Ascending aorta (tissue), 2 donors: ENCODE results near the gene BMPER. TPM values are rescaled to one million over a fixed set of nuclear protein-coding genes. Genes with fewer than 3 reads are reported as not detected.

Experiments used
- DNase-seq, 2 donors: peaks; one replicate each; pipeline ENCODE4 v3.0.0-alpha.2; 2019; ENCODE audit warnings: low spot score in 2 of 2
- H3K27ac ChIP-seq, 2 donors: fragments of 200-600 bp; sonication (generic); one replicate each; pipeline ENCODE4 v1.5.1; 2016 to 2017; ENCODE audit warnings: mild to moderate bottlenecking in 1 of 2
- H3K27me3 ChIP-seq: fragments of 200-600 bp; sonication (generic); one replicate; pipeline ENCODE4 v1.5.1; 2017
- H3K36me3 ChIP-seq, 2 donors: fragments of 200-600 bp; sonication (generic); one replicate each; pipeline ENCODE4 v1.5.1; 2016
- H3K4me1 ChIP-seq, 2 donors: fragments of 200-600 bp; sonication (generic); one replicate each; pipeline ENCODE4 v1.5.1; 2016 to 2017; ENCODE audit warnings: mild to moderate bottlenecking in 1 of 2
- H3K4me3 ChIP-seq, 2 donors: fragments of 200-600 bp; sonication (generic); one replicate each; pipeline ENCODE4 v1.5.1; 2016 to 2017; ENCODE audit warnings: mild to moderate bottlenecking in 1 of 2
- H3K9me3 ChIP-seq, 2 donors: fragments of 200-600 bp; sonication (generic); one replicate each; pipeline ENCODE4 v1.5.1; 2016
- CTCF ChIP-seq, 3 experiments: fragments of 200-600 bp in 2 of 3; fragments of 450-650 bp in 1 of 3; sonication (generic) in 2 of 3; IDR thresholded peaks; one replicate each; pipeline ENCODE4 v1.5.1; 2016 to 2019; ENCODE audit warnings: antibody characterized with exemption in 3 of 3, mild to moderate bottlenecking in 1 of 3, moderate library complexity in 1 of 3
- intact Hi-C: fragments of 100-400 bp; cut with DNase I; formaldehyde crosslinking; loops from one replicate; pipeline ENCODE4 v1.15.1; 2023
- total RNA-seq: library from RNA; depleted of rRNA; stranded (reverse); fragments of >200 nt; gene quantifications from one replicate; pipeline ENCODE4 v1.1.0, GENCODE V29; 2016

The BMPER gene
- total RNA-seq, 1 donor from 2014 or later = not detected

DNA sequence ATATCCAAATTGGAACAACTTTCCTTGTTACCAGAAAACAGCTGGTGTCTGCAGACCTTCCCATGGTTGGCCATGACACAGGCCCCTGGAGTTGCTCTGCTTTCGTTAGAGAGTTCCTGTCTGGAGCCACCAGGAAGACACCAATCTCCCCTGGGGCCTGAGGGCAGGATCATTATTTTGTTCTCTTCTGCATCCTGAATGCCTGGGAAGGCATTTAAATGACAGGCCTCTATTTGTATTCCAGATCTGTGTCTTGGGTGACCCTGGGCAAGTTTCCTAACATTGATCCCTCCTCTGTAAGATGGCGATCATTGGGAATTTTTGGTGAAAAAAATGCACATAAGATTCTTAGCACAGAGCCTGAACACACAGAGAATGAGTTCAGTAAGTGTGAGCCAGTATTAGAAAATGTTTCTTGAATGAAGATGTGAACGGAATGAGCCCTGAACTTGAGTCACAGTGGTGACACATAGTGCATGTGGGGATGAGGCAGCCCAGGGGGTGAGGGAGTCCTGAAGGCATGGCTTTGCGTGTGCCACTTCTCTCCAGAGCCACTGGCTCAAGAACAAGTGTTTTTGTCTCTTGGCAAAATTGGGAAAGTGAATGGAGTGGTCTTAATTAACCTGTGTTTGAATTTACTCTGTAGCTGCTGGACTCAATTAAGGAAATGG lies 28.4 kb downstream of the BMPER start:
- H3K27me3 ChIP-seq = no peaks in the 10 kb centered on the region
- H3K9me3 ChIP-seq = no peaks in the 10 kb centered on the region
- no peaks in the 10 kb centered on the region for H3K36me3 ChIP-seq
- no peak for TF ChIP-seq CTCF (IDR thresholded peaks at IDR 0.05)
- no peak overlapping the region for H3K4me3 ChIP-seq
- no peaks in the 10 kb centered on the region for H3K4me1 ChIP-seq
- DNase-seq = no peak
- no peak overlapping the region for H3K27ac ChIP-seq
- intact Hi-C loops = loop anchor here (2.0 kb wide), 2 partner anchors 39 to 691 kb away; no protein-coding TSS in a partner anchor

DNA sequence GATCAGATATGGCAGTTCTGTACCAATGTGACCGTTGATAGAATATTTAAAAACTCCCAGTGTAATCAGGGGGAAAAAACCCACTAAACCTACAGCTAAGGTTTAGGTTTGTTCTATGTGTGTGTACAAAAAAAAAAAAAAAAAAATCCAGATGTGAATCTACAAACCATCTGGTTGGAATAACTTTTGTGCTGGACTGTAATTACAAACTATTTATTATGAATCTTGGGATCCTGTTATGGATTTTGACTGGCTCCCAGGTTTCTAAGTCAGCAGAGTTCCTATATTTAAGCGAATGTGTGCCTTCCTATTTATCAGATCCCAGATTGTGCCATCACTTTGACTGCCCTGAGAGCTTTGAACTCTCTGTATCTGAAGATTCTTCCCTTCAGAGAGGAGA lies 29.1 kb downstream of the BMPER start:
- intact Hi-C loops = no loop called here
- no peak for DNase-seq
- TF ChIP-seq CTCF (IDR thresholded peaks at IDR 0.05) = no peak

GRCh38 chr7:33936503-33936902 lies 31.2 kb downstream of the BMPER start:
- H3K27ac ChIP-seq = no peak overlapping the region
- H3K4me1 ChIP-seq = no peaks in the 10 kb centered on the region
- H3K27me3 ChIP-seq = no peaks in the 10 kb centered on the region
- no peak overlapping the region for H3K4me3 ChIP-seq
- TF ChIP-seq CTCF (IDR thresholded peaks at IDR 0.05) = no peak
- intact Hi-C loops = no loop called here
- H3K36me3 ChIP-seq = no peaks in the 10 kb centered on the region
- no peak for DNase-seq
- no peaks in the 10 kb centered on the region for H3K9me3 ChIP-seq

More for the DNA sequence above, 29.1 kb downstream of the BMPER start:
- H3K9me3 ChIP-seq = no peaks in the 10 kb centered on the region
- no peaks in the 10 kb centered on the region for H3K36me3 ChIP-seq
- no peak overlapping the region for H3K27ac ChIP-seq
- H3K4me1 ChIP-seq = no peaks in the 10 kb centered on the region
- no peaks in the 10 kb centered on the region for H3K27me3 ChIP-seq
- no peak overlapping the region for H3K4me3 ChIP-seq

DNA sequence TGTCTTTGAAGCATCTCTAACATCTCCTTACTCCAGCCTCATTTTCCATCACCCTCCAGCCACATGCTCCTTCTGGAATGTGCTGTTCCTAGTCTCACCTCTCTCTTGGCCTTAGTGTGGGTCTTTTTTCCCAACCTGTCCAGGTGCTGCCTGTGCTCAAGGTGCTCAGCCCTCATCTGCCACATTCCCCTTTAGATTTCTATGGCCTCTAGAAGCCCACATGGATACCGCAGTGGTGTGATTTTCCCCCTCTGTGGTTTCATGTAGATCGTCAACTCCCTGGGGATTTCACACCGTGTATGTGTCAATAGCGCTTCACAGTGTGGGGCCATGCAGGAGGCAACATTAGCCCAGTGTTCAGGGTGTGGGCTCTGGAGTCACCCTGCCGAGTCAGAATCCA lies 32.5 kb downstream of the BMPER start:
- no peaks in the 10 kb centered on the region for H3K27me3 ChIP-seq
- H3K9me3 ChIP-seq = no peaks in the 10 kb centered on the region
- no peak for DNase-seq
- H3K36me3 ChIP-seq = no peaks in the 10 kb centered on the region
- no peaks in the 10 kb centered on the region for H3K4me1 ChIP-seq
- no peak overlapping the region for H3K27ac ChIP-seq
- intact Hi-C loops = no loop called here
- no peak overlapping the region for H3K4me3 ChIP-seq
- no peak for TF ChIP-seq CTCF (IDR thresholded peaks at IDR 0.05)

DNA sequence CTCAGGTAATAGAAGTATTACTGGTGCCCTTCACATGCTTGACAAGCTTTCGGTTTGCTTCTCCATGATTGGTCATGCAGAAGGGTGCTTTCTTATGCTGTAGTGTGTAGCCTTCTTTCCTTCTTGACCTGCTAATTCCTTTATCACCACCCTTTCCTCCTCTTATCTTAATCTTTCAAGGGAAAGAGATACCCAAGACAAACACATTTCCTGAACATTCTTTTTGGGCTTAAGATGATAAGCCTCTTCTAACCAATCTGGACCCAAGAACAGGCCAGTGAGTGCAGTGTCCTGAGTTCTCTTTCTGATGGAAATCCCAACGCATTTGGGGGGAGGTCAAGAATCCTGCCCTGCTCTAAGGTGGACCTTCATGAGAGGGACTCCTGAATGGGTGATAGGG lies 33.8 kb downstream of the BMPER start:
- no peaks in the 10 kb centered on the region for H3K27me3 ChIP-seq
- H3K36me3 ChIP-seq = no peaks in the 10 kb centered on the region
- DNase-seq = no peak
- H3K27ac ChIP-seq = no peak overlapping the region
- intact Hi-C loops = no loop called here
- TF ChIP-seq CTCF (IDR thresholded peaks at IDR 0.05) = no peak
- H3K4me1 ChIP-seq = no peaks in the 10 kb centered on the region
- H3K4me3 ChIP-seq = no peak overlapping the region
- H3K9me3 ChIP-seq = no peaks in the 10 kb centered on the region

GRCh38 chr7:33940503-33940902 lies 35.2 kb downstream of the BMPER start:
- intact Hi-C loops = no loop called here
- Histone ChIP-seq H3K4me3 (no peak overlapping the region), H3K4me1 (no peaks in the 10 kb centered on the region), H3K27me3 (no peaks in the 10 kb centered on the region), H3K27ac (no peak overlapping the region), H3K36me3 (no peaks in the 10 kb centered on the region), H3K9me3 (no peaks in the 10 kb centered on the region)
- no peak for DNase-seq
- no peak for TF ChIP-seq CTCF (IDR thresholded peaks at IDR 0.05)
